HEK293 (cell line): ENCODE data around the gene SLC25A25.
"Not testable (repeated sequence)": the region's sequence is repeated elsewhere in the genome, so short reads cannot be mapped to it uniquely, and the experiment has no call there.

Experiments
- CTCF ChIA-PET: fragments of 350-600 bp; formaldehyde crosslinking; extraction: SDS; loops from one replicate; lab custom pipeline; 2021; ENCODE audit warnings: antibody characterized with exemption; lab: Yijun Ruan, JAX
- POLR2A ChIA-PET: fragments of 300-600 bp; formaldehyde crosslinking; extraction: SDS; loops from one replicate; lab custom pipeline; 2020; ENCODE audit warnings: antibody characterized with exemption, inconsistent platforms; lab: Yijun Ruan, JAX
- H3K27ac ChIP-seq: fragments of 200-500 bp; sonication (Bioruptor generic); 2 replicates; pipeline ENCODE4 v1.5.1; 2014; ENCODE audit warnings: low read depth, low read length, control low read depth, inconsistent platforms; ENCODE audit errors: extremely low read depth
- H3K36me3 ChIP-seq, 2 experiments: fragments of 200-500 bp in 1 of 2; sonication (Bioruptor generic) in 1 of 2; 1 replicate in 1 of 2; 2 replicates in 1 of 2; pipeline ENCODE4 v1.5.1; 2014 to 2017; ENCODE audit warnings: inconsistent platforms in 2 of 2, low read length in 2 of 2; ENCODE audit not compliant: control insufficient read depth in 2 of 2, insufficient read depth in 1 of 2
- H3K4me1 ChIP-seq: fragments of 200-500 bp; sonication (Bioruptor generic); 2 replicates; pipeline ENCODE4 v1.5.1; 2014; ENCODE audit warnings: mild to moderate bottlenecking, low read length, inconsistent platforms; ENCODE audit not compliant: control insufficient read depth, insufficient read depth
- H3K4me3 ChIP-seq: 2 replicates; pipeline ENCODE4 v1.5.1; 2011; ENCODE audit warnings: low read depth, mild to moderate bottlenecking, control low read depth, low read length, moderate library complexity
- H3K9me3 ChIP-seq: fragments of 200-500 bp; sonication (Bioruptor generic); 2 replicates; pipeline ENCODE4 v1.5.1; 2014; ENCODE audit warnings: low read depth, low read length, inconsistent platforms; ENCODE audit not compliant: control insufficient read depth, insufficient read depth
- SCRT1 ChIP-seq: fragments of 450-650 bp; formaldehyde crosslinking; IDR thresholded peaks from 2 replicates; pipeline ENCODE4 v1.5.1; 2016; ENCODE audit warnings: missing biosample characterization, missing genetic modification characterization, borderline replicate concordance
- SCRT2 ChIP-seq: fragments of 450-650 bp; formaldehyde crosslinking; IDR thresholded peaks from 2 replicates; pipeline ENCODE4 v1.5.1; 2016; ENCODE audit warnings: missing biosample characterization, missing genetic modification characterization
- ZBTB17 ChIP-seq: fragments of 450-650 bp; formaldehyde crosslinking; IDR thresholded peaks from 2 replicates; pipeline ENCODE4 v1.5.1; 2016; ENCODE audit warnings: missing biosample characterization, missing genetic modification characterization
- ZNF121 ChIP-seq: fragments of 450-650 bp; formaldehyde crosslinking; IDR thresholded peaks from 2 replicates; pipeline ENCODE4 v1.5.1; 2016; ENCODE audit warnings: missing biosample characterization, missing genetic modification characterization
- ZNF138 ChIP-seq: fragments of 450-650 bp; formaldehyde crosslinking; IDR thresholded peaks from 2 replicates; pipeline ENCODE4 v1.5.1; 2016; ENCODE audit warnings: missing biosample characterization, missing genetic modification characterization, borderline replicate concordance
- ZNF169 ChIP-seq: fragments of 450-650 bp; formaldehyde crosslinking; IDR thresholded peaks from 2 replicates; pipeline ENCODE4 v1.5.1; 2016; ENCODE audit warnings: missing biosample characterization, missing genetic modification characterization
- ZNF548 ChIP-seq: fragments of 450-650 bp; formaldehyde crosslinking; IDR thresholded peaks from 2 replicates; pipeline ENCODE4 v1.5.1; 2016; ENCODE audit warnings: missing biosample characterization, missing genetic modification characterization
- ZNF549 ChIP-seq: fragments of 450-650 bp; IDR thresholded peaks from 2 replicates; pipeline ENCODE4 v1.5.1; 2018; ENCODE audit warnings: missing biosample characterization, missing genetic modification characterization, mild to moderate bottlenecking, inconsistent platforms, moderate library complexity
- ZNF707 ChIP-seq: fragments of 450-650 bp; formaldehyde crosslinking; IDR thresholded peaks from 2 replicates; pipeline ENCODE4 v1.5.1; 2016; ENCODE audit warnings: missing biosample characterization, missing genetic modification characterization
- TF ChIP-seq, protein P1 (sequence below): IDR thresholded peaks from 2 replicates; pipeline ENCODE4 v1.6.1; 2011; ENCODE audit warnings: mild to moderate bottlenecking, low read depth, low read length, borderline replicate concordance

Gene SLC25A25

DNA sequence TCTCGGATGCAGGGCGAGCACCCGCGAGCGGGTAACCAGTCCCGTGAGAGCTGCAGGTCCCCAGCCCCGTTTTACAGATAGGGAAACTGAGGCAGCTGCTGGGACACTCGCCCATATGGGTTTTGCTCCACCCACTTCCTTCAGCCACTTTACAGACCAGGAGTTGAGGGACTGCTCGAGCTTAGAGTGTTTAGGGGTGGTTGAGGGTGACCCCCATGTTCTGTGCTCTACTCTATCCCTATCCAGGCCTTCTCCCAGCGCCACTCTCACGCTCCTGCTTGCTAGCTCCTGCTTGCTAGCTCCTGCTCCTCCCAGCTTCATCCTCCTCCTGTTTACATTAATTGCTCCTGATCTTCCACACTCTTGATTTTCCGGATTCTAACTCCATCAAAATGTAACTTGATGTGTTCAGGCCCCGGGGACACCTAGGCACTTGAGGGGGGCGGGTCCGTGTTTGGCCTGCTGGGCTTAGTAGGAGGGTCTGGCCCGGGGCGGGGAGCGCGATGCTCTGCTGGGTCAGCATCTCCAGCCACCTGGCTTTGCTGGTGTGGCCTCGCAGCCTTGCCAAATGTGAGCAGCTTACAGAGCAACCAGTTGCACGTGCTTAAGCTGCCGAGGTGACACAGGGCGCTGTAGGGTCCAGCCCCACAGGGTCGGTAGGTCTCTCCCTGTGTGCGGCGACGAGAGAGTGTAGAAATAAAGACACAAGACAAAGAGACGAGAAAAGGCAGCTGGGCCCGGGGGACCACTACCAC, 61.0 kb downstream of the SLC25A25 start:
- POLR2A ChIA-PET, result interaction anchor here (0.6 to 1.9 kb wide), 12 partner anchors 9 to 186 kb away, joined by 3 to 13 read pairs (median 4); partner anchors contain the start of genes BBLN, GOLGA2, NAIF1 and SWI5
- CTCF ChIA-PET, result interaction anchor here (0.7 to 2.5 kb wide), 8 partner anchors 9 to 78 kb away, joined by 3 to 15 read pairs (median 4); no protein-coding TSS in a partner anchor
- no peak overlapping the region for H3K27ac ChIP-seq
- peaks cover 0 to 18% of the 10 kb centered on the region in 2 experiments; a peak in 1 of 3 replicates for H3K36me3 ChIP-seq
- peak; percentile 12; the same call in 1 of the 2 replicates for TF ChIP-seq ZBTB17 (tag by site-specific recombination)
- TF ChIP-seq SCRT2 (tag by site-specific recombination), result 0 out of 2 replicates have a peak, but pooled peaks have one; percentile 37
- TF ChIP-seq ZNF138 (tag by site-specific recombination), result no peak
- TF ChIP-seq ZNF121 (tag by site-specific recombination), result no peak
- TF ChIP-seq, protein P1, sequence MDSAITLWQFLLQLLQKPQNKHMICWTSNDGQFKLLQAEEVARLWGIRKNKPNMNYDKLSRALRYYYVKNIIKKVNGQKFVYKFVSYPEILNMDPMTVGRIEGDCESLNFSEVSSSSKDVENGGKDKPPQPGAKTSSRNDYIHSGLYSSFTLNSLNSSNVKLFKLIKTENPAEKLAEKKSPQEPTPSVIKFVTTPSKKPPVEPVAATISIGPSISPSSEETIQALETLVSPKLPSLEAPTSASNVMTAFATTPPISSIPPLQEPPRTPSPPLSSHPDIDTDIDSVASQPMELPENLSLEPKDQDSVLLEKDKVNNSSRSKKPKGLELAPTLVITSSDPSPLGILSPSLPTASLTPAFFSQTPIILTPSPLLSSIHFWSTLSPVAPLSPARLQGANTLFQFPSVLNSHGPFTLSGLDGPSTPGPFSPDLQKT, result no peak
- no peak for TF ChIP-seq ZNF707 (tag by site-specific recombination)
- TF ChIP-seq ZNF549, result no peak
- TF ChIP-seq ZNF548, result no peak
- 0 out of 2 replicates have a peak, but pooled peaks have one; percentile 22 for TF ChIP-seq SCRT1
- TF ChIP-seq ZNF169 (tag by site-specific recombination), result no peak
- H3K4me1 ChIP-seq, result no peaks in the 10 kb centered on the region
- peak overlapping the region; percentile 83 for H3K4me3 ChIP-seq
- H3K9me3 ChIP-seq, result no peaks in the 10 kb centered on the region

DNA sequence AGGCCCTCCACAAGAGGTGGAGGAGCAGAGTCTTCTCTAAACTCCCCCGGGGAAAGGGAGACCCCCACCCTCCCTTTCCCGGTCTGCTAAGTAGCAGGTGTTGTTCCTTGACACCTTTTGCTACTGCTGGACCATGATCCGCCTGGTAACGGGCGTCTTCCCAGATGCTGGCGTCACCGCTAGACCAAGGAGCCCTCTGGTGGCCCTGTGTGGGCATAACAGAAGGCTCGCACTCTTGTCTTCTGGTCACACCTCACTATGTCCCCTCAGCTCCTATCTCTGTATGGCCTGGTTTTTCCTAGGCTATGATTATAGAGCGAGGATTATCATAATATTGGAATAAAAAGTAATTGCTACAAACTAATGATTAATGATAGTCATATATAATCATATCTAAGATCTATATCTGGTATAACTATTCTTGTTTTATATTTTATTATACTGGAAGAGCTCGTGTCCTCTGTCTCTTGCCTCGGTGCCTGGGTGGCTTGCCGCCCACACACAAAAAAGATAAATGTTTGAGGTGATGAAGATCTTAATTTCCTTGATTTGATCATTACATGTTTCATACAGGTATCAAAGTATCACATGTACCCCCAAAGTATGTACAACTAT, 62.1 kb downstream of the SLC25A25 start:
- POLR2A ChIA-PET, H3K9me3 ChIP-seq, H3K4me1 ChIP-seq, H3K36me3 ChIP-seq, H3K27ac ChIP-seq, H3K4me3 ChIP-seq: not testable (repeated sequence)
- CTCF ChIA-PET, result interaction anchor here (0.6 to 2.5 kb wide), 5 partner anchors 11 to 110 kb away, joined by 3 to 15 read pairs (median 5); no protein-coding TSS in a partner anchor

DNA sequence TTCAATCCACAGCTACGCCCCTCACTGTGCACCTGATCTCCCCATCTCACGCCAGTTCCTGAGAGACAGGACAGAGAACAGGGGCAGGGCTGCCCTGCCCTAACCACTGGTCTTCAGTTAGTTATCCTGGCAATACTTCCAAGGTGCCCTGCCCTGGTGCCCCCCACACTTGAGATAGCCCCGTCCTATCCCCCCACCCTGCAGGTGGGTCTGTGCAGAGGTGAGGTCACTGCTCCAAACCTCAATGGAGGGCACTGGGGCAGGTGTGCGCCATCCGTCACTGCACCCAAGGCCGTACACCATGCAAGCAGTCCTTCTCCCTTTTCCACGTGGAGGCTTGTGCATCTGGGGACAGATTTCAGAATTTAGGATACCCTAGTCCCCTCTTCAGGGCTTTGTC, 62.6 kb downstream of the SLC25A25 start:
- CTCF ChIA-PET, result interaction anchor here (1.1 to 1.7 kb wide), 2 partner anchors 15 to 19 kb away, joined by 3 to 5 read pairs; no protein-coding TSS in a partner anchor
- H3K27ac ChIP-seq, H3K36me3 ChIP-seq, H3K4me1 ChIP-seq, POLR2A ChIA-PET, H3K4me3 ChIP-seq, H3K9me3 ChIP-seq: not testable (repeated sequence)

DNA sequence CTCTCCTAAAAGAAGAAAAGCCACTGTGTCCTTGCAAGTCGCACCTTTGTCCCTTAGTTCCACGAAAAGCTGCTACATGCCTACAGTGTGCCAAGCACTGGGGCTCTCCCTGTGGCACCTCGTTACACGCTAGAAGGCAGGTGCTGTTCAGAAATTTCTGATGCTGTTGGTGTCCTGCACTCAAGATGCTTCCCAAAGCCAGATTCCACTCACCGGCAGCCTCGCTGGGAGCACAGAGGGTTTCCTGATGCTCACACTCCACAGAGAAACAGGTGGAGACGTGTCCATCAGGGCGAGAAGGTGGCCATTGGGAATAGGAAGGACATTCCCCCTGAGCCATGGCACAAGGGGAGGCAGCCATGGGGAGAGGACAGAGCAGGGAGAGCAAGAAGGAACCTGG, 63.3 kb downstream of the SLC25A25 start:
- H3K4me3 ChIP-seq, H3K27ac ChIP-seq, POLR2A ChIA-PET, H3K36me3 ChIP-seq, H3K9me3 ChIP-seq, H3K4me1 ChIP-seq: not testable (repeated sequence)
- CTCF ChIA-PET, result interaction anchor here (2.7 kb wide), 1 partner anchor 14 kb away, joined by 10 read pairs; no protein-coding TSS in a partner anchor

- H3K4me3 ChIP-seq, H3K9me3 ChIP-seq, H3K36me3 ChIP-seq, H3K27ac ChIP-seq, POLR2A ChIA-PET, H3K4me1 ChIP-seq: not testable (repeated sequence)
- CTCF ChIA-PET, result interaction anchor here (2.7 kb wide), 1 partner anchor 14 kb away, joined by 10 read pairs; no protein-coding TSS in a partner anchor
Measured at GRCh38 chr9:128132139-128132538, 64.1 kb downstream of the SLC25A25 start.

DNA sequence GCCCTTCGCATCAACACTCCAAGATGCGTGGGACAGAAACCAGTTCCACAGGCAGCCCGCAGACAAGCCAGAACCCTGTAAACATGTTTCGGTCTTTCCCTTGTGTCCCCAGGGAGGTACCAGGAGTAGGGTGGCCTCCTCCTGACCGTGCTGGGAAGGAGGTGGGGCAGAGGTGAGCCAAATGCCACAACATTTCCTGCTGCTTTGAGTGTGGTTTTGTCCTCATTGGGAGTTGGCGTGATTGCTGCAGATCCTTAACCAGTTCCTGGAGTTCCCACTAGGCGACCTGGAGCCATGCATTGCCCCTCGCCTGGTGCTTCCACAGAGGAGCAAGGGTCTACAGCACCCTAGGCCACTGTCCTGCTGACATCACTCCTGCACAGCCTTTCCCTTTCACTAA, 67.5 kb downstream of the SLC25A25 start:
- H3K9me3 ChIP-seq, H3K4me3 ChIP-seq, POLR2A ChIA-PET, H3K27ac ChIP-seq, H3K36me3 ChIP-seq, H3K4me1 ChIP-seq: not testable (repeated sequence)
- CTCF ChIA-PET, result interaction anchor here (1.9 kb wide), 1 partner anchor 18 kb away, joined by 6 read pairs; no protein-coding TSS in a partner anchor
